ENCODE results near the gene GALNT13. TPM values are rescaled to one million over a fixed set of nuclear protein-coding genes. Genes with fewer than 3 reads are reported as not detected.
A peak's percentile ranks its signal among the peaks of the same experiment; 100 is the strongest.

The GALNT13 gene
- total and polyA plus RNA-seq, 2 of the 13 experiments (the other 11 are each of a cell fraction or from before 2014, with no cell fraction given) = 1.3 to 5.0 TPM

DNA sequence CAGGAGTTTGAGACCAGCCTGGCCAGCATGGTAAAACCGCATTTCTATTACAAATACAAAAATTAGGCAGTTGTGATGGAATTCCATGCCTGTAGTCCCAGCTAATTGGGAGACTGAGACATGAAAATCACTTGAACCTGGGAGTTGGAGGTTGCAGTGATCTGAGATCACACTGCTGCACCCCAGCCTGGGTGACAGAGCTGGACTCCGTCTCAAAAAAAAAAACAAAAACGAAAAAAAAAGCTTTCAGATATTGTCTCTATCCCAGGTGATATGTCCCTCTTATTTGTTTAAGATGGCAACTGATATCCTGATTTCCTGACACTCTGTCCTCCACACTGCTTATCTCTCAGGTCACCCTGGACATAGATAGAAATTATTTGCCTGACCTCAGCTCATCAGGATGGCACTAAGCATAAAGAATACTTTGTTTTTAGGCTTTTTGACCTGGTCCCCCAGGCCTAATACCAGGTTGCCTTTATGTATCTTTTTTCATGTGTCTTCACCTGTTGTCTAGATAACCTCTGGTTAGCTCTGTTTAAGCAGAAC lies 531.6 kb downstream of the GALNT13 start (continued):
- peak; percentile 60 for TF ChIP-seq TBX2 (CRISPR knock-in tag; IDR thresholded peaks at IDR 0.05; ENCODE audit: borderline replicate concordance)
- TF ChIP-seq SOX13 (IDR thresholded peaks at IDR 0.05) = no peak
- peak in 1 of 2 experiments; percentile 72; a peak in 2 of 4 replicates for TF ChIP-seq SOX13 (CRISPR knock-in tag; conservative IDR thresholded peaks at IDR 0.05 in 1 of 2, IDR thresholded peaks at IDR 0.05 in 1 of 2)
- no peak for TF ChIP-seq HNRNPH1 (optimal IDR thresholded peaks at IDR 0.05; ENCODE audit: low read depth, low read length)

DNA sequence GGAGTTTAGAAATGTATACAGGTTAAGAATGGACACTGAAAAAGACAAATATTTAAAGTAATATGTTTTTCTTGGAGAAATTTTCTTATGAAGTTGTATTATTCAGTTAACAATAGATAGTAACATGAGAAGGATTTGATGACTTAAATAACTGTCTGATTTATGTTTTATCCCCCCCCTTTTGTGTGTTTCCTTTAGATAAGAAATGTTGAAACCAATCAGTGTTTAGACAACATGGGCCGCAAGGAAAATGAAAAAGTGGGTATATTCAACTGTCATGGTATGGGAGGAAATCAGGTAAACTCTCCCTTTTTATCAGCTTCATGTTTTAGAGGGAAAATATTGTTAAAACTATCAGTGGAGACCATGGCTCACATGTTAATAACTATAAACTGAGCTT lies 537.1 kb downstream of the GALNT13 start:
- Histone ChIP-seq H3K9ac (ENCODE audit: insufficient read depth, low read depth, low read length) (no peak overlapping the region), H3K4me1 (ENCODE audit: insufficient read depth, low read length) (no peaks in the 10 kb centered on the region; the same call in 1 of the 2 replicates), H3K27me3 (ENCODE audit: control insufficient read depth in 1 of 2, insufficient read depth in 2 of 2, low read length in 2 of 2) (no peaks in the 10 kb centered on the region), H3K36me3 (replicated peaks in 1 of 2; ENCODE audit: control insufficient read depth in 1 of 2, insufficient read depth in 2 of 2, low read length in 2 of 2) (no peaks in the 10 kb centered on the region), H3K27ac (ENCODE audit: extremely low read length, insufficient read depth, low read length) (no peak overlapping the region), H4K20me1 (ENCODE audit: insufficient read depth, low read length) (no peaks in the 10 kb centered on the region), H3K4me2 (ENCODE audit: low read depth, low read length) (no peak overlapping the region), H3K79me2 (ENCODE audit: insufficient read depth, low read length) (no peaks in the 10 kb centered on the region), H3K4me3 (replicated peaks in 1 of 3; ENCODE audit: insufficient read depth in 1 of 3, low read depth in 2 of 3, low read length in 3 of 3) (no peak overlapping the region), H3K9me3 (ENCODE audit: low read length) (no peaks in the 10 kb centered on the region), H2AFZ (ENCODE audit: low read length) (no peak overlapping the region)
- intact Hi-C loops (cut with micrococcal nuclease; ENCODE audit: unreplicated experiment) (loop anchor here (10.0 kb wide), 1 partner anchor 216 kb away; no protein-coding TSS in a partner anchor), in situ Hi-C loops (cut with HindIII; ENCODE audit: extremely low pct_ligation_motif_present, low pct_unique_long_range_greater_than_20kb) (no loop called here)
- TF ChIP-seq NFE2 (CRISPR knock-in tag; IDR thresholded peaks at IDR 0.05) = no peak
- TF ChIP-seq ZNF20 (CRISPR knock-in tag; IDR thresholded peaks at IDR 0.05) = no peak
- TF ChIP-seq SNAPC2 (CRISPR knock-in tag; IDR thresholded peaks at IDR 0.05) = no peak
- TF ChIP-seq ETV5 (CRISPR knock-in tag; IDR thresholded peaks at IDR 0.05; ENCODE audit: borderline replicate concordance) = no peak
- no peak for TF ChIP-seq GTF3A (CRISPR knock-in tag; conservative IDR thresholded peaks at IDR 0.05)
- TF ChIP-seq, protein P1, sequence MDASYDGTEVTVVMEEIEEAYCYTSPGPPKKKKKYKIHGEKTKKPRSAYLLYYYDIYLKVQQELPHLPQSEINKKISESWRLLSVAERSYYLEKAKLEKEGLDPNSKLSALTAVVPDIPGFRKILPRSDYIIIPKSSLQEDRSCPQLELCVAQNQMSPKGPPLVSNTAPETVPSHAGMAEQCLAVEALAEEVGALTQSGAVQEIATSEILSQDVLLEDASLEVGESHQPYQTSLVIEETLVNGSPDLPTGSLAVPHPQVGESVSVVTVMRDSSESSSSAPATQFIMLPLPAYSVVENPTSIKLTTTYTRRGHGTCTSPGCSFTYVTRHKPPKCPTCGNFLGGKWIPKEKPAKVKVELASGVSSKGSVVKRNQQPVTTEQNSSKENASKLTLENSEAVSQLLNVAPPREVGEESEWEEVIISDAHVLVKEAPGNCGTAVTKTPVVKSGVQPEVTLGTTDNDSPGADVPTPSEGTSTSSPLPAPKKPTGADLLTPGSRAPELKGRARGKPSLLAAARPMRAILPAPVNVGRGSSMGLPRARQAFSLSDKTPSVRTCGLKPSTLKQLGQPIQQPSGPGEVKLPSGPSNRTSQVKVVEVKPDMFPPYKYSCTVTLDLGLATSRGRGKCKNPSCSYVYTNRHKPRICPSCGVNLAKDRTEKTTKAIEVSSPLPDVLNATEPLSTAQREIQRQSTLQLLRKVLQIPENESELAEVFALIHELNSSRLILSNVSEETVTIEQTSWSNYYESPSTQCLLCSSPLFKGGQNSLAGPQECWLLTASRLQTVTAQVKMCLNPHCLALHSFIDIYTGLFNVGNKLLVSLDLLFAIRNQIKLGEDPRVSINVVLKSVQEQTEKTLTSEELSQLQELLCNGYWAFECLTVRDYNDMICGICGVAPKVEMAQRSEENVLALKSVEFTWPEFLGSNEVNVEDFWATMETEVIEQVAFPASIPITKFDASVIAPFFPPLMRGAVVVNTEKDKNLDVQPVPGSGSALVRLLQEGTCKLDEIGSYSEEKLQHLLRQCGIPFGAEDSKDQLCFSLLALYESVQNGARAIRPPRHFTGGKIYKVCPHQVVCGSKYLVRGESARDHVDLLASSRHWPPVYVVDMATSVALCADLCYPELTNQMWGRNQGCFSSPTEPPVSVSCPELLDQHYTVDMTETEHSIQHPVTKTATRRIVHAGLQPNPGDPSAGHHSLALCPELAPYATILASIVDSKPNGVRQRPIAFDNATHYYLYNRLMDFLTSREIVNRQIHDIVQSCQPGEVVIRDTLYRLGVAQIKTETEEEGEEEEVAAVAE (CRISPR knock-in tag; IDR thresholded peaks at IDR 0.05; ENCODE audit: borderline replicate concordance) = no peak
- TF ChIP-seq ZNF724P (CRISPR knock-in tag; IDR thresholded peaks at IDR 0.05; ENCODE audit: borderline replicate concordance) = no peak
- TF ChIP-seq, protein P2, sequence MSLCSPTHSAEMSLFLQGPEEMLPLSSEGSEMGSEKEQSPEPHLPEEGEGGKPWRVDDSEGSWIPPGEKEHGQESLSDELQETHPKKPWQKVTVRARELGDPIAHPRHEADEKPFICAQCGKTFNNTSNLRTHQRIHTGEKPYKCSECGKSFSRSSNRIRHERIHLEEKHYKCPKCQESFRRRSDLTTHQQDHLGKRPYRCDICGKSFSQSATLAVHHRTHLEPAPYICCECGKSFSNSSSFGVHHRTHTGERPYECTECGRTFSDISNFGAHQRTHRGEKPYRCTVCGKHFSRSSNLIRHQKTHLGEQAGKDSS (CRISPR knock-in tag; IDR thresholded peaks at IDR 0.05; ENCODE audit: borderline replicate concordance, low read depth) = no peak
- TF ChIP-seq ZBTB46 (CRISPR knock-in tag; IDR thresholded peaks at IDR 0.05; ENCODE audit: borderline replicate concordance) = no peak
- TF ChIP-seq JUN (CRISPR knock-in tag; IDR thresholded peaks at IDR 0.05) = no peak
- CTCF ChIA-PET (ENCODE audit: low intra/inter-chr PET ratio, low total read pairs) = no interaction called here
- WGBS (ENCODE audit: low lambda C conversion rate) = 31% methylated on average over 1 of the region's 1 CpG
- FAIRE-seq = no peak
- no peak for ATAC-seq
- no peak for DNase-seq (ENCODE audit: low spot score)
- BruUV-seq (replicated peaks) = no TSS peak
- POLR2A ChIA-PET = no interaction called here
